Measurements from ENCODE around the gene PCDHGB5. TPM values are rescaled to one million over a fixed set of nuclear protein-coding genes. Genes with fewer than 3 reads are reported as not detected.
"Not testable (repeated sequence)": the region's sequence is repeated elsewhere in the genome, so short reads cannot be mapped to it uniquely, and the experiment has no call there.

PCDHGB5 gene
- total RNA-seq, 1 experiment from 2014 or later = 0.50 TPM

GRCh38 chr5:141373673-141374317 lies 24.0 kb upstream of the PCDHGB5 start, which contains the start of gene PCDHGA6:
PCDHGA6 (plus strand) TSS chr5:141373891; CDS start chr5:141374084, 193 bp downstream.
- peak; percentile 59 for DNase-seq (ENCODE audit: low read depth, low spot score)
- in situ Hi-C loops (cut with HindIII; ENCODE audit: low pct_unique_long_range_greater_than_20kb, low sequenced_read_pairs) = no loop called here

GRCh38 chr5:141374627-141375026 lies 23.1 kb upstream of the PCDHGB5 start:
- DNase-seq (ENCODE audit: low read depth, low spot score) = no peak
- in situ Hi-C loops (cut with HindIII; ENCODE audit: low pct_unique_long_range_greater_than_20kb, low sequenced_read_pairs) = no loop called here

- DNase-seq (ENCODE audit: low read depth, low spot score); in situ Hi-C loops (cut with HindIII; ENCODE audit: low pct_unique_long_range_greater_than_20kb, low sequenced_read_pairs): not testable (repeated sequence)
Observed at GRCh38 chr5:141375444-141376155, 22.1 kb upstream of the PCDHGB5 start.

- in situ Hi-C loops (cut with HindIII; ENCODE audit: low pct_unique_long_range_greater_than_20kb, low sequenced_read_pairs) = no loop called here
- peak; percentile 58 for DNase-seq (ENCODE audit: low read depth, low spot score)
Observed at GRCh38 chr5:141382469-141383294, 15.1 kb upstream of the PCDHGB5 start, which contains the start of gene PCDHGA7. PCDHGA7 (plus strand) TSS chr5:141382742; CDS start chr5:141382900, 158 bp downstream.

GRCh38 chr5:141383345-141383744 lies 14.4 kb upstream of the PCDHGB5 start:
- in situ Hi-C loops (cut with HindIII; ENCODE audit: low pct_unique_long_range_greater_than_20kb, low sequenced_read_pairs) = no loop called here
- no peak for DNase-seq (ENCODE audit: low read depth, low spot score)

- DNase-seq (ENCODE audit: low read depth, low spot score) = no peak
- in situ Hi-C loops (cut with HindIII; ENCODE audit: low pct_unique_long_range_greater_than_20kb, low sequenced_read_pairs) = no loop called here
Observed at GRCh38 chr5:141384471-141385267, 13.1 kb upstream of the PCDHGB5 start.

- in situ Hi-C loops (cut with HindIII; ENCODE audit: low pct_unique_long_range_greater_than_20kb, low sequenced_read_pairs); DNase-seq (ENCODE audit: low read depth, low spot score): not testable (repeated sequence)
Observed at GRCh38 chr5:141387557-141388311, 10.0 kb upstream of the PCDHGB5 start, which contains the start of gene PCDHGB4. PCDHGB4 (plus strand) TSS chr5:141387698; CDS start chr5:141387885, 187 bp downstream.

- no peak for DNase-seq (ENCODE audit: low read depth, low spot score)
- in situ Hi-C loops (cut with HindIII; ENCODE audit: low pct_unique_long_range_greater_than_20kb, low sequenced_read_pairs) = no loop called here
Observed at GRCh38 chr5:141388661-141389060, 9.1 kb upstream of the PCDHGB5 start.

- DNase-seq (ENCODE audit: low read depth, low spot score) = no peak
- in situ Hi-C loops (cut with HindIII; ENCODE audit: low pct_unique_long_range_greater_than_20kb, low sequenced_read_pairs) = no loop called here
Observed at GRCh38 chr5:141389153-141390042, 8.3 kb upstream of the PCDHGB5 start.

- DNase-seq (ENCODE audit: low read depth, low spot score) = no peak
- in situ Hi-C loops (cut with HindIII; ENCODE audit: low pct_unique_long_range_greater_than_20kb, low sequenced_read_pairs) = no loop called here
Observed at GRCh38 chr5:141392429-141393198, 5.1 kb upstream of the PCDHGB5 start, which contains the start of gene PCDHGA8. PCDHGA8 (plus strand) TSS chr5:141392633; CDS start chr5:141392814, 181 bp downstream.

GRCh38 chr5:141393267-141393666 lies 4.5 kb upstream of the PCDHGB5 start:
- in situ Hi-C loops (cut with HindIII; ENCODE audit: low pct_unique_long_range_greater_than_20kb, low sequenced_read_pairs) = no loop called here
- no peak for DNase-seq (ENCODE audit: low read depth, low spot score)

- DNase-seq (ENCODE audit: low read depth, low spot score); in situ Hi-C loops (cut with HindIII; ENCODE audit: low pct_unique_long_range_greater_than_20kb, low sequenced_read_pairs): not testable (repeated sequence)
Observed at GRCh38 chr5:141394401-141395187, 3.2 kb upstream of the PCDHGB5 start.

- DNase-seq (ENCODE audit: low read depth, low spot score) = no peak
- in situ Hi-C loops (cut with HindIII; ENCODE audit: low pct_unique_long_range_greater_than_20kb, low sequenced_read_pairs) = no loop called here
Observed at GRCh38 chr5:141398608-141399007, 861 bp downstream of the PCDHGB5 start.

GRCh38 chr5:141399555-141400258 lies 2.0 kb downstream of the PCDHGB5 start:
- DNase-seq (ENCODE audit: low read depth, low spot score) = no peak
- in situ Hi-C loops (cut with HindIII; ENCODE audit: low pct_unique_long_range_greater_than_20kb, low sequenced_read_pairs) = no loop called here

Data from SK-MEL-5 (cell line).